ENCODE measurements around the gene OR4Q3.
"Not testable (repeated sequence)": the region's sequence is repeated elsewhere in the genome, so short reads cannot be mapped to it uniquely, and the experiment has no call there.

Gene OR4Q3

GRCh38 chr14:19743256-19743655 lies at the start of gene OR4Q3:
TSS of gene OR4Q3 (plus strand) at chr14:19743571.
- no peak for DNase-seq (ENCODE audit: extremely low spot score, insufficient read length, low read depth)

GRCh38 chr14:19729359-19729758 lies 14.0 kb upstream of the OR4Q3 start:
- DNase-seq (ENCODE audit: extremely low spot score, insufficient read length, low read depth) (no peak), FAIRE-seq (no peak)

More at GRCh38 chr14:19743256-19743655, at the start of gene OR4Q3:
- FAIRE-seq: no peak

DNA sequence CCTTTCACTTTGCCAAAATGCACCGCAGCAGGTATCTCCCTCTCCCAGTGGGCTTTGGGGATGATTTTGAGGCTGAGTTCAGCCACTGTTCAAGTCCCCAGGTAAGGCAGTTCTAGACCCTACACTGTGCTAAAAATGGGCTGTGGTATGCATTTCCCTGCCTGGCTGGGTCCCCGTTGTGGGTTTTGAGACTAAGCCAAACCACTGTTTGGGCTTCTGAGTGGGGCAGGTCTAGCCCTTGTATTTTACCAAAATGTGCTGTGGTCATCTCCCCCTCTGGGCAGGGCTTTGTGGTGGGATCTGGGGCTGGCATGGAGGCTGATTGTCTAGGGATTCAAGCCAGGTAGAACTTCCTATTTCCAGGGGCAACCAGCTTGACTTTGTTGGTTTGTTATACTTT lies 13.6 kb upstream of the OR4Q3 start:
- DNase-seq (ENCODE audit: extremely low spot score, insufficient read length, low read depth) (no peak), FAIRE-seq (no peak)

GRCh38 chr14:19733893-19734292 lies 9.5 kb upstream of the OR4Q3 start:
- not testable (repeated sequence) for FAIRE-seq; DNase-seq (ENCODE audit: extremely low spot score, insufficient read length, low read depth)

DNA sequence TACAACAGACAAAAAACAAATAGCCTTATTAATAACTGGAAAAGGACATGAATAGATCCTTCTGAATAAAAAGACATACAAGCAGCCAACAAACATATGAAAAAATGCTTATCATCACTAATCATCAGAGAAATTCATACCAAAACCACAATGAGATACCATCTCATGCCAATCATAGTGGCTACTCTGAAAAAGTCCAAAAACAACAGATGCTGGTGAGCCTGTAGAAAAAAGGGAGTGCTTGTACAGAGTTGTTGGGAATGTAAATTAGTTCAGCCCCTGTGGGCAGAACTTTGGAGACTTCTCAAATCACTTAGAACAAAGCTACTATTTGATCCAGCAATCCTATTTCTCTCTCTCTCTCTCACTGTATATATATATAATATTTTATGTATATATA lies 8.9 kb downstream of the OR4Q3 start:
- FAIRE-seq; DNase-seq (ENCODE audit: extremely low spot score, insufficient read length, low read depth): not testable (repeated sequence)

DNA sequence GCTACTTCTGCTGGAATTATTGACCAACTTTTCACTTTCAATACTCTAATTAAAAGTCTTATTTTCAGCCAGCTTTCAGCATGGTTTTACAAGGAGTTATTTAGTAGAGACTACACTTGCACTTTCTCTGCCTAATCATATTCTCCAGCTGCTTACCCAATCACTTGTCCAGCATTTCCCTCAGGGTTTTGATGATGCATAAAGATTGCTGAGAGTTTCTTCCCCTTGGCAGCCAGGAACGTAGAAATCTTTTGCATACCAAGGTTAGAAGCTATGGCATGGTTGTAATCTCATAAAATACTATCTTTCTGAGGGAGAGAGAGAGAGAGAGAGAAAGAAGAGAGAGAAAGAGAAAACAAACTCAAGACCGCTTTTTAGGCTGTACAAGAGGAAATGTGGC lies 10.8 kb downstream of the OR4Q3 start:
- FAIRE-seq: no peak

GRCh38 chr14:19771491-19771890 lies 28.1 kb downstream of the OR4Q3 start:
- DNase-seq (ENCODE audit: extremely low spot score, insufficient read length, low read depth); FAIRE-seq: not testable (repeated sequence)

More for the DNA sequence above, 10.8 kb downstream of the OR4Q3 start:
- no peak for DNase-seq (ENCODE audit: extremely low spot score, insufficient read length, low read depth)

DNA sequence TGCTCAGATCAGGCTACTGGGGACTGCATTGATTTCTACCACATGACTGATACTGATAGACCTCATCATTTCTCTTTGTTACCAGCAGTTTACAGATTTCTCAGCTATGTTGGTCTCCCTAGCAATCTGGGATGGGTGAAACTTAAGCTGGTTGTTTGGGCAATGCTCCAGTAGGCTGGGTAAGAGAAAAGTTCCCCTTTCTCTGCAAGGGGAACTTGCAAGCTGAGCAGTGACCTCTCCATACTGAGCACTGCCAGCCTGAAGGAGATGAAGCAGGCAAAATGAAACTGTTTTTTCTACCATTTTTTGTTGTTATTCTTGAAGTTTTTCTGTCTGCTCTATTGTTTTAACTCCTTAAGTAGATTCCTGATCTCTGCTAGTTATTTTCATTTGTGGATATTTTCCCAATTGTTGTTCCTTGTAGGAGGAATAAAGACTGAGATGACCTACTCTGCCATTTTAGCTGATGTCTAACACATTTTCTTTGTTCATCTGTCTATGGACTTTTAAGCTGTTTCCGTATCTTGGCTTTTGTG lies 28.6 kb downstream of the OR4Q3 start:
- DNase-seq (ENCODE audit: extremely low spot score, insufficient read length, low read depth): no peak
- no peak for FAIRE-seq

DNA sequence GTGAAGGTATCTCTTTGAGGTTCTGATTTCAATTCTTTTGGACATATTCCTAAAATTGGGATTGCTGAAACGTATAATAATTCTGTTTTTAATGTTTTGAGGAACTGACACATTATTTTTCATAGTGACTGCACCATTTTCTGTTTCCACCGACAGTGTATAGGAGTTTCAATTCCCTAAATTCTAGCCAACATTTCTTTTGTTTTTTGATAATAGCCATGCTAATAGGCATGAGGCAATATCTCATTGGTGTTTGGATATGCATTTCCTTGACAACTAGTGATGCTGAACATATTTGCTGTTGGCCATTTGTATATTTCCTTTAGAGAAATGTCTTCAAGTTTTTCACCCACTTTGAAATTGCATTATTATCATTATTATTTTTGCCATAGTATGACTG lies 29.1 kb downstream of the OR4Q3 start:
- DNase-seq (ENCODE audit: extremely low spot score, insufficient read length, low read depth); FAIRE-seq: not testable (repeated sequence)

DNA sequence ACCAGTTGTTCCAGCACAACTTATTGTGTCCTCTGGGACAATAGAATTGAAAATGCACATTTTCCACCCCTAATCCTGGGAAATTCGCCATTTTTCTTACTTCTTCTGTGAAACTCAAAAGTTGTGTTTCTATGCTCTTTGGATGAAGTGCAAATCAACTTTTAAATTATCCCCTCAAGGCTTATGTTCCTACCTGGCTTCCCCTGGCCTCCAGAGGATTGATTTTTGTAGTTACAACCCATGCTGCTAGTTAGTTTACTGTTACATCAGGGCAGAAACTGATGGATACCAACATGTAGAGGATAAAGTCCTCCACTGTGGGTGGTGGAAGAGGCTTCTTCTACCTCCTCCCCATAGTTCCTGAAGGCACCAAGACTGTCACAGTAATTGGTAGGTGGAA lies 29.8 kb downstream of the OR4Q3 start, which contains the start of gene OR4M1:
Gene OR4M1, plus strand, starts transcription at position 301 of the 400 bp plus-strand sequence. CDS start 6,819 bp downstream, outside the sequence.
- DNase-seq (ENCODE audit: extremely low spot score, insufficient read length, low read depth); FAIRE-seq: not testable (repeated sequence)

GRCh38 chr14:19775587-19775986 lies 32.2 kb downstream of the OR4Q3 start:
- DNase-seq (ENCODE audit: extremely low spot score, insufficient read length, low read depth) (no peak), FAIRE-seq (no peak)

DNA sequence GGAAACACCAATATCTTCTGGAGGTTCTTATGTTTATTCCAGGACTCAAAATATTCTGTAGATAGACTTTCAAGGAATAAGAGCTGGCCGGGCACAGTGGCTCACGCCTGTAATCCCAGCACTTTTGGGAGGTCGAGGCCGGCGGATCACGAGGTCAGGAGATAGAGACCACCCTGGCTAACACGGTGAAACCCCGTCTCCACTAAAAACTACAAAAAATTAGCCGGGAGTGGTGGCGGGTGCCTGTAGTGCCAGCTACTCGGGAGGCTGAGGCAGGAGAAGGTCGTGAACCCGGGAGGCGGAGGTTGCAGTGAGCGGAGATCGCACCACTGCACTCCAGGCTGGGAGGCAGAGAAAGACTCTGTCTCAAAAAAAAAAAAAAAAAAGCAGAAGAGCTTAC lies 42.5 kb downstream of the OR4Q3 start:
- not testable (repeated sequence) for FAIRE-seq; DNase-seq (ENCODE audit: extremely low spot score, insufficient read length, low read depth)

- FAIRE-seq; DNase-seq (ENCODE audit: extremely low spot score, insufficient read length, low read depth): not testable (repeated sequence)
Observed at GRCh38 chr14:19787318-19787717, 43.9 kb downstream of the OR4Q3 start.

DNA sequence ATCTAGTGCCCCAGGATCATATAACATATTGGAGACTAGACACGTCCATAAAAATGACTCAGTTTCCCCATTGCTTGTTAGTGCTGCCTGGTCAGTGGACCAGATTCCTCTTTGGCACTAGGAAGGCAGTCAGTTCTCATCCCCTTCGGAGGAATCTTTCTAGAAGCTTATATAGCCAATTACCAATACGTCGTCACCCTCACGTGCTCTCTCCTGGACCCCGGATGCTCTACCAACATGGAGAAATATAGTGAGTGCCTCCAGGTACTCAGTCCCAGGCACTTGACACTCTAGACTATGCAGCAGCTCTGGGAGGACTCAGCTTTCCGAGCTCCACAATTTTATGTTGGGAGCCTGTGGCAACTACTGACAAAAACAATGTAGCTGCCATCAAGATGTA lies 44.8 kb downstream of the OR4Q3 start:
- not testable (repeated sequence) for FAIRE-seq; DNase-seq (ENCODE audit: extremely low spot score, insufficient read length, low read depth)

DNA sequence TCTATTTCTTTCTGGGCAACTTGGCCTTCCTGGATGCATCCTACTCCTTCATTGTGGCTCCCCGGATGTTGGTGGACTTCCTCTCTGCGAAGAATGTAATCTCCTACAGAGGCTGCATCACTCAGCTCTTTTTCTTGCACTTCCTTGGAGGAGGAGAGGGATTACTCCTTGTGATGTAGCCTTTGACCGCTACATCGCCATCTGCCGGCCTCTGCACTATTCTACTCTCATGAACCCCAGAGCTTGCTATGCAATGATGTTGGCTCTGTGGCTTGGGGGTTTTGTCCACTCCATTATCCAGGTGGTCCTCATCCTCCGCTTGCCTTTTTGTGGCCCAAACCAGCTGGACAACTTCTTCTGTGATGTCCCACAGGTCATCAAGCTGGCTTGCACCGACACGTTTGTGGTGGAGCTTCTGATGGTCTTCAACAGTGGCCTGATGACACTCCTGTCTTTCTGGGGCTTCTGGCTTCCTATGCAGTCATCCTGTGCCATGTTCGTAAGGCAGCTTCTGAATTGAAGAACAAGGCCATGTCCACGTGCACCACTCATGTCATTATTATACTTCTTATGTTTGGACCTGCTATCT lies 53.2 kb downstream of the OR4Q3 start:
- FAIRE-seq; DNase-seq (ENCODE audit: extremely low spot score, insufficient read length, low read depth): not testable (repeated sequence)
